SHP77 (cell line): ENCODE data around the gene CRIM1.

Experiments used
- DNase-seq, 2 experiments: peaks; one replicate each; lab custom pipeline; 2025; lab: John Stamatoyannopoulos, UW

Gene CRIM1

DNA sequence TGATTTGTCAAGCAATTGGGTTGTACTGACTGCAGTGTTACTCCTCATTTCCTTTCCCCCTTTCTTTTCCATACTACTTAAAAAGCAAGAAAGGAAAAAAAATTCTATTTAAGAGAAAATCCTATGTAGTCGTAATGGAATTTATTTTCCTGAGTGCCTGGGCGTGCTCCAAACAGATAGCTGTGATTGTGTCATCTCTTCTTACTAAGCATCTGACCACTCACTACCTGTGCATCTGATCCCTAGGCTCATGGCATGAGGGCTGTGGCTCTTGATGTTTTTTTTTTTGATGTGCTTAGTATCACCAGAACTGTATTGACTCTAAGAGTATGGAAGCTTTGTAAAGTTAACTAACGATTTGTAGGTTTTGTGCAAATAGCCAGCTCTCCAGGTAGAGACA is 19.0 kb downstream of the CRIM1 start:
- no peak for DNase-seq

DNA sequence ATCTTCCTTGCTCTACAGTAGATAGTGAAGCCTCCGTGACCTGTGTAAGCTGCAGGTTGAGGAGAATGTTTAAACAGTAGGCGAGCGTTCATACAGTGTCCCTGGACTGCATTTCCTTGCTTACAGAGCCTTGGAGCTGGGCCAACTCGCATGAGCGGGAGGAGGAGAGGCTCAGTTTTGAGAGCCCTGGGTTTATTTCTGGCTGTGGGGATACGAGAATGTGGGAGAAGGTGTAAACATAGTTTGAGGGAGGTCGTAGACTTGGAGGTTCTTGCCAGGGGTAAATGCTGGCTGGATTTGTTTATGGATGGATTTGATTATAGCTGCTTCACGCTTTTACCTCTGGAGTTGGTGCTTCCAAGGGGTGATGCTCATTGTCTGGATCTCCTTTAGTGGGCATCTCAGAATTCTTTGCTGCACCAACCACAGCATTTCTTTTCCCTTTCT is 20.8 kb downstream of the CRIM1 start:
- peak; percentile 43 to 85 for DNase-seq

DNA sequence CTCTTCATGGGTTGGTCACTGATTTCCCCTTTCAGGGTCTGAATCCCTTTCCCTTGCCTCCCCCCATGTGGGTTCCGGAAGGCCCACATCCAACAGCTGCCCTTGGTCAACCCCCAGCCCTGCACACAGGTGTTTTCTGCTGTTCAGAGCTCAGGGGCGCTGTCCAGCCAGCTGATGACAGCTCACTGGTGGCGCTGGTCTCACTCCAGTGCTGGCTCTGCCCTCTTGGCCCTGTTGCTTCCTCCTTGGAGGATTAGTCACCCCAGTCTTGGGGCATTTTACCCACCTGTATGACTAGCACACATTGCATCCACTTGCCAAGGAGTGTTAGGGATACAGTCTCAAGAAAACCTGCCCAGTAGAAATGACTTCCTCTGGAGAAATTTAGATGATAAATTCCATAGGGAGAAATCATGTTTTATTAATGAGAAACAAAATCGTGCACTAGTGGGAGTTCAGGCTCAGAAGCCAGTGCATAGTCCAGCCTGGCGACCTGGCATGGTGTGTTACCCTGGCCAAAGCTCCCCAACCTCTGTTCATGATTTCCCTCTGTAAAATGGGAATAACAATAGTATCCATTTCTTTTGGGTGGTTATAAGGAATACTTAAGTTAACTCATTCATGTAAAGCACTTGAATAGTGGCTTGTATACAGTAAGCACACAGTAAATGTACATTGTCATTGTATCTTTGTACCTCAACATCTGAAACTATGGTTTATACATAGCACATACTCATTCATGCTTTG is 21.6 kb downstream of the CRIM1 start:
- no peak for DNase-seq

DNA sequence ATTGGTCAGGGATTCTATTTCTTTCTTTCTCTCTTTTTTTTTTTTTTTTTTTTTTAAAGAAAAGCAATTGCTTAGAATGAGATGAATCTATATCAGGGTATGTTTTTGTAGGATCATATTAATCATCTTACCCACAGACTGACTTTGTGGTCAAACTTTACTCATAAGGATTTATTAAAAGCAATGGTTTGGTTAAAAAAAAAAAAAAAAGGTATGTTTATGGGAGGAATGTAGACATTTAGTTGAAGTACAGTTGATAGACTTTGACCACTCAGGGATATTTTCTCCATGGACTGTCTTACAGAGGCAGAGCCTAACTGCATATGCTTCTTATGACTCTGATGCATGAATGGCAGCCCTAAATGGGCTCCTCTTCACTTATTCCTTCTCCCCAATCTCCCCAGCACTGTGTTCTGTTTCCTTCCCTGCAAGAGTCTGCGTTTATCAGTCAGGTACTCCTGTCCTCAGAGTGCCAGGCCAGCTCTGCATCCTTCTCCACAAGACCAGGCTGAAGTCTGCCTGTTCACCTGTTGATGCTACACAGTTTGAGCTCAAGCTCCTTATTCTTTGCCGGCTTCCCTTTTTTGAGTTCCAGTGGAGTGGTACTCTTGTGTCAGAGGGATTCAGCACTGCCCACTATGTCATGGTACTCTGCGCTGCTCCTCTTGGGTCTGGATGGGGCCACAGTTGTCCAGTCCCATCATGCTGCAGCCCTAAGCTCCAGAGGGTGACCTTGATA is 24.3 kb downstream of the CRIM1 start:
- no peak for DNase-seq

DNA sequence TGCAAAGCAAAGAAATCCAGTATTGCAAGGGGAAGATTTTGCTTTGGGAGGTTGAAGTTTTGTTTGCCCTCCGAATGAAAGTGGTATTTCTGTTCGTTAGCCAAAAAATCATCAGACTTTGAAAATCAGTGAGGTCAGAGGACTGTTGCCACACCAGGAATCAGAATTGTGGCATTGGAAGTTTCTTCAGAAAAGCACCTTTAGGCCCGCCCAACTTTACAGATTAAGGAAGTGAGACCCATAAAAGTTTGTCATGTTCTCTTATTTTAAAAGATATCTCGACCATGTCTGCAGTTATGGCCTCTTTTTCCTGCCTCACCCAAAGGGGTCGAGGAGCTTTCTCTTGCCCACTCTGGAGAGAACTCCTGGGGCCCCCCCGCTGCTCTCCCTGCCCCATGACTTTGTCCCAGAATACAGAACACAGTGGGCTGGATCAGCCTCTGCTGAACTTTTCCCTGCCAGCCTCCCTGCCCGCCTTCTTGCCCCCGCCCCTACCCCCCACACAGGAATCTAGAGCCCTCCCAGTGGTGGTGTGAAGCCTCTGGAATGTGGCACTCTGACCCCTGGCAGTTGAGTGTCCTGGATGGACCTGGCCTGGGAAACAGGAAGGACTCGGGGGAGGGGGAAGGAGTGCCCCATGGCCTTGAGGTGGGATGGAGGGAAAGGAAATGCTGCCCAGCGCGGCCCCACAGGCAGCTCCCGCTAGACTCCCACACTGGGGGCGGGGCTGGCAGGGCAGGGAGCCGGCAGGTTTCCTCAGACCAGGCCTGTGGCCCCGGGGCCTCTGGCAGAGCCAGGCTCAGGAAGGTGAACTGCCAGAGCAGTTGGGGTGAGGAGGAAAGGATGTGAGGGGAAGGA is 25.3 kb downstream of the CRIM1 start:
- DNase-seq = no peak

DNA sequence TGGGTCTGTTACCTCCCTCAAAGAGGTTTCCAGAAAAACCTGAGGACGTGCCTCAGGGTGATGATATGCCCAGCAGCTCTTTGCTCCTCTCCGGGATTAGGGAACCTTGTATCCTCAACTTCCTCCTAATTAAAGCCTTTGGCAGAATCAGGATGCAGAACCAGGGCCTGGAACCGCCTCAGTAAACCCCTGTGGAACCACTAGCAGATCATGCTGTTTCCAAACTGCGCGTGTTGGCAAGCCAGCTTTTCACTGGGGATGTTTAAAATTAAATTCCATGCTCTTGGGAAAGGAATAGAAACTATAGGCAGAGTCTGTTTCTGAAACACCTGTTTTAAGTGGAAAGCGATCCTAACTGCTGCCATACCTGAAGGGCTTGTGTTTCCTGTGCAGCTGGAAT is 26.4 kb downstream of the CRIM1 start:
- no peak for DNase-seq

DNA sequence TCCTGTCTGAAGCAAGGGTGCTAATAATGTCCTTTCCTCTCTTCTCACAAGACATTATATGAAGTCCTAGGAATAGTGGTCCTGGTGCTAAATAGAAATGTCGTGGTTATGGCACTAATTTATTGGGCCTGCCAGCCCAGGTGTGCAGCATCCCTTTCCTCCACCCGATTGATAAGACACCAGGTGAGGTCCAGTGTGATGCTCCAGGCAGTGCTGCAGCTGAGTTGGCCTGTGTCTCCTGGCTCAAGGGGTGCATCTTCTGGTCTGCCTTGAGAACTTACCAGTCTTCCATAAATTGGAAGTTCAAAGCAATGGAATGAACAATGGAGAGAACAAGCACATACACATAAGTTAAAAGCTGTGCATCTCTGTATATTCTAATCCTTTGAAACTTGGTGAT is 26.9 kb downstream of the CRIM1 start:
- DNase-seq = no peak

DNA sequence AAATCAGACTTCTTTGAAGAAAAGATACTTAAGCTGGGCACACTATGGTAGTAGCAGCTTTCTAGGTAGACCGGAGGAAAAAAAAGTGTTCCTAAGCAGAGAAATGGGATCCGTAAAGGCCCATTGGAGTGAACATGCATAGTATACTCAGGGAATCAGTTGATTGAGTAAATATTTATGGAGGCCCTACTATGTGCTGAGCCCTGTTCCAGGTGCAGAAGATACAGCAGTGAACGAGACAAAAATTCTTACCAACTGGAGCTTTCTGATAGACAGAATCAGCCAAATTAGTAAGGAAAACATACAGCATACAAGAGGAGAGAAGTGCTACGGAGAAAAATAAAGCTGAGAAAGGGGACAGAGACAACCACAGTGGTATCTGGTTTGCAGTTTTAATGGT is 28.1 kb downstream of the CRIM1 start:
- no peak for DNase-seq

DNA sequence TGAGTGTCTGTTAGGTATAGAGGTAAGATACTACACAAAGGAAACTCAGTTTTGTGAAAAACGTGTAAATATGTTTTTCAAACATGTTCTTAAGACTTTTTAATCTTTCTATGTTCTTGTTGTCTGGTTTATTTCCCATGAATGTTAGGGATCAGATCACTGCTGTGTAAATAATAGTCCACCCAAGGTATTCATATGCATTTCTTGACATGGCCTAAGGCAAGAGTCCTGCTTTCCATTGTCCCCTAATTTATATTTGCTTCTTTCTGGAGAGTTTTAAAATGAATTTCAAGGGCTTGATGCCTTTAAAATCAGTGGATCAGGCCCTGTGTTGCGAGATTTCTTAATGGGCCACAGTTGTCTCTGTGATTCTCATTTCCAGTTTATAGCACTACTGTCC is 28.9 kb downstream of the CRIM1 start:
- no peak for DNase-seq

DNA sequence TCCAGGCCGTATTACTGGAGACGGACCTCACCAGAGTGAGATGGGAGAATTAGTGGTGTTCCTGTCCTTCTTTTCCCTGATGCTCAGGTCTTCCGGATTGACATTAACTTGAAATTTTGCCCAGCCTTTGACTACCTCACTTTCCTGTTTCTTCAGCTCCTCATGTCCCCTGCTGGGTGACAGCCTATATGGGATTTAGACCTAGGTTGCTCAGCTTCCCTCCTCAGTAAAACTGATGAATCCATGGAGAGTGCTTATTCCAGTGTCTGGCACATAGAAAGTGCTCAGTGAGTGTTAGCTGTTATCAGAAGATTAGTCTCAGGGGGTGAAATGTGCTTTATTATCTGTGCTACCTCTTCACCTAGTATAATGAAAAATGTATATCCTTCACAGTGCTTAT is 30.0 kb downstream of the CRIM1 start:
- DNase-seq = no peak

DNA sequence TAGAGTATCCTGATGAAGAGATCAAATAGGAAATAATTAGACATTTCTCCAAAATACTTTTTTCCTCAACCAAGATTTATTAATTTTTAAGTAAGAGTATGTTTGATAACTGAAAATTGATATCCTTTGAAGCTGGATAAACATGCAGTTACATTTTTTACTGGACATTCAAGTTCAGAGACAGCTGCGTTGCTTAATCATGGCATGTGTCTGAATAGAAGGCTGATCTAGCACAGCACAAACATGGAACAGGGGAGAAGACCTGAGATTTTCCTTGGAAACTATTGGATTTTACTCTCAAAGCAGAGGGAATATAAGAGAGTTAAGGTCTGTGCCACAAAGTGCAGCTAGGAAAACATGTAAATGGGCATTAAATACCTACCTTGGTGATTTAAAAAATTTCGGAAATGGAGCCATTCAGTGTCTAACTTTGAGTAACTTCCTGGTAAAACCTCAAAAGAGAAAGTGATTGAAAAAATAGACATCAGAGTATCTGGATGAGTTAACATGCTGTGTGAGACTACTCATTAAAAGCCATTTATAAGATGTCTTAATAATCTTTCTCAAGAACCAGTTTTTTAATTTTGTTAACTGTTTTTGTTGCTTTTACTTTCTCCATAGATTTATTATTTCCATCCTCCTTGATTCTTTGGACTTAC is 31.8 kb downstream of the CRIM1 start:
- no peak for DNase-seq

DNA sequence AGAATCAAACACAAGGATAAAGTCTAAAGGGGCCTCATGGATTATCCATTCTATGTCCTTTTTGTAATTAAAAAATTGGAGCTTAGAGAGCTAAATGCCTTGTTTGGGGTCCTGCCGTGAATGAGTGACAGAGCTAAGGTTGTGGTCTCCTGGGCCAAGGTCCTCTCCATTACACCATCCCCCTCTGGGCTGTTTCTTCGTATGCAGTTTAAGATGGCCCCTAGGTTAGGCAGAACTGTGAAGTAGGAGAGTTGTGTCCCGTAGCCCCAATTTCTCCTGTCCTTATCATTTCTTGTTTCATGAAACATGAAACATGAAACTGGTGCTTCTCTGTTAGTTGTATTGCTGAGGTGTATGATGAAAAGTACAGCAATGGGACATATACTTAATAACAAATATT is 32.9 kb downstream of the CRIM1 start:
- no peak for DNase-seq

DNA sequence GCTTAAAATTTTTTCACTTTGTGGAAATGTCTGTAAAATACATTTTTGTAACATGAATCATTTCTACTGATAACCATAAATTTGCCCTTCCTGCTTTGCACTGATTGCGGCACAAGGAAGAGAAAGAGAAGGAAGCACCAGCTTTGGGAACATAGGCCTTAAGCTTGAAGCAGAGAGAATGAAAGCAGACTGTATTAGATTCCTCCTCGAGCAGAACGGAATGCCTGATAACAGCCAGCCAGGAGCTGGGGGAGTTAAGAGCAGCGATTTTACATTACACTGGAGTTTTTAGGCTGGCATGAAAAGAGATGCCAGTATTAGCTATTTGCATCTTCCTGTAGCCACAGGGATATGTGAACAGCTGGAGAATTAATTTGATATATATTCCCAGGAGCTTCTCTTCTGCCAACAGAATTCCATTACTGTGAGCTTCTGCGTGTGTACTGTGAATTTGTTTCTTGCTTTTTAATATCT is 33.5 kb downstream of the CRIM1 start:
- DNase-seq = no peak

DNA sequence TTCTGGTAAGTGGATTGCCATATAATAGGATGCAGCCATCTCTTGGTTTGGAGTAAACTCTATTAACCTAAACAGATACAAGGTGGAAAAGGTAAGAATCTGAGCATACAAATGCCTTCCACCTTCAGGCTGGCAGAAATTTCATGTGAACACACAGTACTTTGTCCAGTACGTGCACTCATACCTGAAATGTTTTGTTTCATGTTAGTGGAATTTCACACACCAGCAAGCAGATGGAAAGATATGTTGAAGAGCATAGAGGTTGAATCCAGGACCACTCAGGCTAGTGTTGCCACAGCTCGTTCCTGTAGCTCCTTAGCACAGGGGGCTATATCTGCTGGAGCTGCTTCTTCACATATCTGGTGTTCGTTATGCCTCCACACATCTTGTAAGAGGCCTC is 34.0 kb downstream of the CRIM1 start:
- DNase-seq = no peak

DNA sequence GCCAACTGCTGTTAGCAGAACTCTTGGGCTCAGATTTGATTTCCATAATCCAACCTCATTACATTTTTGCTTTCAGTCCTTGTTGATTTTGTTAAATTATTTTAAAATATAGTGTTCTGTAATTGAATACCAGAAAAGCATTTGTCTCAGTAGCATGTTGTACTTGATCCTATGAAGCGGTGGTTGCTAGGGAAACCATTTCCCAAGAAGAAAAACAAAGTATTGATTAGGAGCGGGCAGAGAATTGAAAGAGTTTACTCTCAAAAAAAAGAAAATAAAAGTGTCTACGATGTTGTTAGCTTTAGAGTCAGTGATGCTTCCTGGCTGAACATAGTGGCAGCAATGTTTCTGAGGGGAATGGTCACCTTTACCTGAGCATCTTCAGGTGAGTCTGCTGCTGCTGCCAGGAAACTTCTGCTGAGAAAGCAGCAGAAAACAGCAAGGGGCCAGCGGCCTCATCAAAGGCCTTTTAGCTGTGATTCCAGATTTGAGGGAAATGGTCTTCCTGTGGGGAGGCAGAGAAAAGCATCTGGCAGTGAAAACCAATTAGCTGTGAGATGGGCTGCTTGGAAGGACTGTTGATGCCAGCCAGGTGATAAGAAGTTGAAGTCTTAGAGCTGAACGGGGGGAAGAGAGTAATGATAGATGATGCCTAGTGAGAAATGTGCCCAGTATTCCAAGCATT is 37.1 kb downstream of the CRIM1 start:
- DNase-seq = no peak

DNA sequence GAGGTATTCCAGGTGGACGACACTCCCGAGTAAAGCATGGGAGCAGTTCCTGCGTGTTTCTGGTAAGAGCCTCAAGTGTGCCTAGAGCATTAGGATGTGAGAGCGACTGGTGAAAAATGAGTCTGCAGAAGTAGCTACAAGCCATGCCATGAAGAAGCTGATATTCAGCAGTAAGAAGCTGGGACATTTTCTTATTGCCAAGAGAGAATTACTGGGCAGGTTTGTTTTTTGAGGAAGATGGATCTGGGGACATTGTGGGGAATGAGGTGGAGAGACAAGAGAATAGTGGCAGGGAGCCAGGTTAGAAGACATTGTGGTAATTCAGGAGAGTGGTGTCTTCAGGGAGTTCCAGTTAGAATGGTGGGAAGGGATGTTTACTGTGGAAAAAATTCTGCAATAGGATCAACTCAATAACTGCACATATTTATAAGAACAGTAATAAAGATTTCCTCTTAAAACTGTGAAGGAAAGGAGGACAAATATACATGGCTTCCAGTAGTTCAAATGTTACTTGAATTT is 38.2 kb downstream of the CRIM1 start:
- DNase-seq = no peak

DNA sequence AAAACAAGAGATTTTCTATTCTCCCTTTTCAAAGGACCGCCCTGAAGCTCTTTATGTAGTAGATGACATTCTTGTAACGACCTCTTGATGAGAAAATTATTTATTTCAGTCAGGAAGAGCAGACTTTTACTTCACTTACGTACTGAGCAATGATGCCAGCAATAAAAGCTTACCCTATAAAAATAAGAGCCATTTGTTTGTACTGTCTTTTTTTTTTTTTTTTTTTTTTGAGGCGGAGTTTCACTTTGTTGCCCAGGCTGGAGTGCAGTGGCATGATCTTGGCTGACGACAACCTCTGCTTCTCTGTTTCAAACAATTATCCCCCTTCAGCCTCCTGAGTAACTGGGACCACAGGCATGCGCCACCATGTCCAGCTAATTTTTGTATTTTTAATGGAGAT is 39.2 kb downstream of the CRIM1 start:
- no peak for DNase-seq

DNA sequence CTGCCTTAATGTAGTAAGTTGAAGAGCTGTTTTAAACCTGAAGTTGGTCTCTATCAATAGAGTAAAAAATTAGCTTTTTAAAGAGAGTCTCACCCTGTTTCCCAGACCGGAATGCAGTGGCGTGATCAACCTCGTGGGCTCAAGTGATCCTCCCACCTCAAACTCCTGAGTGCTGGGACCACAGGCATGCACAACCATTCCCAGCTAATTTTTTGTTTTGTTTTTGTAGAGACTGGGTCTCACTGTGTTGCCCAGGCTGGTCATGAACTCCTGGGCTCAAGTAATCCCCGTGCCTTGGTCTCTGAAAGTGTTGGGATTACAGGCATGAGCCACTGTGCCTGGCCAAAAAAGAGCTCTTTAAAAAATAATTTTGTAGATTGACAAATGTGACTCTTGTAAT is 40.3 kb downstream of the CRIM1 start:
- no peak for DNase-seq

DNA sequence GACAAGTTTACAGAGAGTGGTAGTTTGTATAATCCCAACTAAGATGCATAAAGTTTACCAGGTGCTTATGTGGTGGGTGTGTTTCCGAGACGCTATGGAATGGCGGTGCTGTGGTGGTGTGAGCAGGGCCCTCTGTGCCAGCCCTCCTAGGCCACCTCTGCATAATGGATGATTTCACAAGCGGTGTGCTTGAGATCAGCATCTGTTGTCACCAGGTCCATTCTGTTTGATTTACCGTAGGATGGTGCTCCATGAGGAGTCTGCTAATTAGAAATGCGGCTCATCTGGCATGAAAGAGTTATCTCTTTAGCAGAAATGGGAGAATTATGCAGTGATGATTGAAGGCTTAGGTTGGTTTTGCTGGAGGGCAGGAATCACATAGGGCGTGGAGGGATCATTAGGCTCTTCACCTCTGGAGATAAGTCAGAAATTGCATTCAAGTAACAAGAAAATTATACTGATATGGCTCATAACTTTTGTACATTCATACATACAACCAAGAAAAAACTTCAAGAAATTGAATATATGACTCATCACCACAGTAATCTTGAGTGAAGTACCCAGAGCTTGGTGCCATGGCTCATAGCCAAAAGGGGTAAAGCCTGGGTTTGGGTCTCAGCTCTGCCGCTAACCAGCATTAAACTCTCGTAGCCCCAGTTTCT is 41.4 kb downstream of the CRIM1 start:
- DNase-seq = no peak

DNA sequence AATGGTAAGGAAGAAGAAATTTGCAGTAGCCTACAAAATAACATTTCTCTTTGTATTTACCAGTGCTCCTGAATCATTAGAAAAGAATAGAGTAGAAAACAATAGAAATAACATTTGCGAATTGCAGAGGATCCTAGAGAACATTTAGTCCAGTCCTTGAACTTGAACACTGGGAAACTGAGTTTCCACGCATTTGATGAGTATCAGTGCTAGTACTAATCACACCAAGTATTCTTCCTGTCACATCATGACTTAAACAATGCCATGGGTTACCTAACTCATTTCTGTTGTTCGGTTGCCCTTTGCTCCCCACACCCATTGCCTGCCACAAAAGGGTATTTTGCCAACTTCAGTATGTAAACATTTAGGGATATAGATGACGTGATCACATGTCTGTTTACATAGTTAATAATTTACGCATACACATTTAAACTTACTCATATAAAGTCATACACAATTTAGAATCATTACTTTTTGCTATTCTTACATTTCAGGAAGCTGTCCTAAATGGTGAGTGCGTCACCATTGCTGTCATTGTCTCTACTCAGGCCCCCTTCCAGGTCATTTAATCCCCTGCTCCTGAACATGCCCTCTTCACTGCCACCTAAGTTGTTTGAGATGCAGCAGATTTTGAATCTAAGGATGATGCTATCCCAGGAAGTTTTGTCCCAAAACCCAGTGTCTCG is 42.3 kb downstream of the CRIM1 start:
- no peak for DNase-seq
